ENCODE data around the gene GREB1. TPM values are rescaled to one million over a fixed set of nuclear protein-coding genes. Genes with fewer than 3 reads are reported as not detected.

The GREB1 gene
- total and polyA plus RNA-seq, 2 of the 13 experiments (the other 11 are each of a cell fraction or from before 2014, with no cell fraction given) = 31.3 to 61.2 TPM

DNA sequence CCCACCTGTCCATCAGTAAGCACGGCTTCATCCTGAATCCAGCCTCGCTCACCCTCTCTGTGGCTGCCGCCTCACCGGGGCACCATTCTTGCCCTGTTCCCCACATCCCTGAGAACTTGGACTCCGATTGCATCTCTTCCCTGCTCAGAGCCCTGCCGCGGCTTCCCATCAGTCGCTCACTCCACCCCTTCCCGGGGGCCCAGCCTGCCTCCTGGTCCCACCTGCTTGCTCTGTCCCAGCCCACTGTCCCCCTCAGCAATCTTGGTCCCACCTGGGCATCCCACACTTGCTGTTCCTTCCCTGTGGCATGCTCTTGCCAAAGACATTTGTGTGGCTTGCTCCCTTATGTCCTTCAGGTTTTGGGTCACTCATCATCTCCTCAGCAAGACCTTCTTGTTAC is 56.3 kb downstream of the GREB1 start:
- POLR2A ChIA-PET = no interaction called here
- intact Hi-C loops (cut with micrococcal nuclease; ENCODE audit: unreplicated experiment) = no loop called here
- Histone ChIP-seq H3K79me2 (ENCODE audit: insufficient read depth, low read length) (no peaks in the 10 kb centered on the region), H3K9ac (ENCODE audit: insufficient read depth, low read depth, low read length) (no peak overlapping the region), H3K4me2 (ENCODE audit: low read depth, low read length) (no peak overlapping the region), H3K27me3 (ENCODE audit: control insufficient read depth in 1 of 2, insufficient read depth in 2 of 2, low read length in 2 of 2) (no peaks in the 10 kb centered on the region), H2AFZ (ENCODE audit: low read length) (no peak overlapping the region), H3K4me1 (ENCODE audit: insufficient read depth, low read length) (peaks cover 12% of the 10 kb centered on the region), H3K27ac (ENCODE audit: extremely low read length, insufficient read depth, low read length) (no peak overlapping the region), H3K36me3 (replicated peaks in 1 of 2; ENCODE audit: control insufficient read depth in 1 of 2, insufficient read depth in 2 of 2, low read length in 2 of 2) (peaks cover 57 to 92% of the 10 kb centered on the region in 2 experiments), H4K20me1 (ENCODE audit: insufficient read depth, low read length) (no peaks in the 10 kb centered on the region), H3K9me3 (ENCODE audit: low read length) (no peaks in the 10 kb centered on the region), H3K4me3 (replicated peaks in 1 of 3; ENCODE audit: insufficient read depth in 1 of 3, low read depth in 2 of 3, low read length in 3 of 3) (no peak overlapping the region)
- CTCF ChIA-PET (ENCODE audit: low intra/inter-chr PET ratio, low total read pairs) = no interaction called here
- 98% methylated on average over 9 of the region's 9 CpGs for WGBS (ENCODE audit: low lambda C conversion rate)
- DNase-seq (ENCODE audit: low spot score) (no peak), FAIRE-seq (no peak), ATAC-seq (peak; percentile 5; the same call in 2 of the 3 replicates)
- no peak for TF ChIP-seq TCF7 (IDR thresholded peaks at IDR 0.05; ENCODE audit: low read depth)
- TF ChIP-seq NONO (IDR thresholded peaks at IDR 0.05) = no peak
- 0 out of 2 replicates have a peak, but pooled peaks have one; percentile 46 for TF ChIP-seq NONO (CRISPR knock-in tag; conservative IDR thresholded peaks at IDR 0.05)
- TF ChIP-seq KLF9 (CRISPR knock-in tag; IDR thresholded peaks at IDR 0.05; ENCODE audit: low read depth) = no peak
- TF ChIP-seq, protein P1, sequence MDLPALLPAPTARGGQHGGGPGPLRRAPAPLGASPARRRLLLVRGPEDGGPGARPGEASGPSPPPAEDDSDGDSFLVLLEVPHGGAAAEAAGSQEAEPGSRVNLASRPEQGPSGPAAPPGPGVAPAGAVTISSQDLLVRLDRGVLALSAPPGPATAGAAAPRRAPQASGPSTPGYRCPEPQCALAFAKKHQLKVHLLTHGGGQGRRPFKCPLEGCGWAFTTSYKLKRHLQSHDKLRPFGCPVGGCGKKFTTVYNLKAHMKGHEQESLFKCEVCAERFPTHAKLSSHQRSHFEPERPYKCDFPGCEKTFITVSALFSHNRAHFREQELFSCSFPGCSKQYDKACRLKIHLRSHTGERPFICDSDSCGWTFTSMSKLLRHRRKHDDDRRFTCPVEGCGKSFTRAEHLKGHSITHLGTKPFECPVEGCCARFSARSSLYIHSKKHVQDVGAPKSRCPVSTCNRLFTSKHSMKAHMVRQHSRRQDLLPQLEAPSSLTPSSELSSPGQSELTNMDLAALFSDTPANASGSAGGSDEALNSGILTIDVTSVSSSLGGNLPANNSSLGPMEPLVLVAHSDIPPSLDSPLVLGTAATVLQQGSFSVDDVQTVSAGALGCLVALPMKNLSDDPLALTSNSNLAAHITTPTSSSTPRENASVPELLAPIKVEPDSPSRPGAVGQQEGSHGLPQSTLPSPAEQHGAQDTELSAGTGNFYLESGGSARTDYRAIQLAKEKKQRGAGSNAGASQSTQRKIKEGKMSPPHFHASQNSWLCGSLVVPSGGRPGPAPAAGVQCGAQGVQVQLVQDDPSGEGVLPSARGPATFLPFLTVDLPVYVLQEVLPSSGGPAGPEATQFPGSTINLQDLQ (CRISPR knock-in tag; IDR thresholded peaks at IDR 0.05) = no peak
- TF ChIP-seq ZSCAN9 (CRISPR knock-in tag; IDR thresholded peaks at IDR 0.05; ENCODE audit: borderline replicate concordance) = no peak
- no peak for TF ChIP-seq SRF (IDR thresholded peaks at IDR 0.05; ENCODE audit: low read depth, low read length)
- TF ChIP-seq, protein P2, sequence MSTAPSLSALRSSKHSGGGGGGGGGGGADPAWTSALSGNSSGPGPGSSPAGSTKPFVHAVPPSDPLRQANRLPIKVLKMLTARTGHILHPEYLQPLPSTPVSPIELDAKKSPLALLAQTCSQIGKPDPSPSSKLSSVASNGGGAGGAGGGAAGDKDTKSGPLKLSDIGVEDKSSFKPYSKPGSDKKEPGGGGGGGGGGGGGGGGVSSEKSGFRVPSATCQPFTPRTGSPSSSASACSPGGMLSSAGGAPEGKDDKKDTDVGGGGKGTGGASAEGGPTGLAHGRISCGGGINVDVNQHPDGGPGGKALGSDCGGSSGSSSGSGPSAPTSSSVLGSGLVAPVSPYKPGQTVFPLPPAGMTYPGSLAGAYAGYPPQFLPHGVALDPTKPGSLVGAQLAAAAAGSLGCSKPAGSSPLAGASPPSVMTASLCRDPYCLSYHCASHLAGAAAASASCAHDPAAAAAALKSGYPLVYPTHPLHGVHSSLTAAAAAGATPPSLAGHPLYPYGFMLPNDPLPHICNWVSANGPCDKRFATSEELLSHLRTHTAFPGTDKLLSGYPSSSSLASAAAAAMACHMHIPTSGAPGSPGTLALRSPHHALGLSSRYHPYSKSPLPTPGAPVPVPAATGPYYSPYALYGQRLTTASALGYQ (CRISPR knock-in tag; IDR thresholded peaks at IDR 0.05) = no peak
- 0 out of 4 replicates have a peak, but pooled peaks of 1 of the 2 experiments have one; percentile 32 for TF ChIP-seq POLR2A (IDR thresholded peaks at IDR 0.05; ENCODE audit: insufficient read depth in 1 of 2, low read depth in 2 of 2, low read length in 2 of 2)
- TF ChIP-seq ZNF790 (CRISPR knock-in tag; IDR thresholded peaks at IDR 0.05; ENCODE audit: borderline replicate concordance) = no peak
- peak; percentile 81 for TF ChIP-seq AGO2 (optimal IDR thresholded peaks at IDR 0.05; ENCODE audit: low read depth, low read length)
- no TSS peak for BruUV-seq (replicated peaks)
- in situ Hi-C loops (cut with HindIII; ENCODE audit: extremely low pct_ligation_motif_present, low pct_unique_long_range_greater_than_20kb) = no loop called here

Data from HepG2 (cell line).